ENCODE results near the gene CCDC116.
A peak's percentile ranks its signal among the peaks of the same experiment; 100 is the strongest.

CCDC116 gene

DNA sequence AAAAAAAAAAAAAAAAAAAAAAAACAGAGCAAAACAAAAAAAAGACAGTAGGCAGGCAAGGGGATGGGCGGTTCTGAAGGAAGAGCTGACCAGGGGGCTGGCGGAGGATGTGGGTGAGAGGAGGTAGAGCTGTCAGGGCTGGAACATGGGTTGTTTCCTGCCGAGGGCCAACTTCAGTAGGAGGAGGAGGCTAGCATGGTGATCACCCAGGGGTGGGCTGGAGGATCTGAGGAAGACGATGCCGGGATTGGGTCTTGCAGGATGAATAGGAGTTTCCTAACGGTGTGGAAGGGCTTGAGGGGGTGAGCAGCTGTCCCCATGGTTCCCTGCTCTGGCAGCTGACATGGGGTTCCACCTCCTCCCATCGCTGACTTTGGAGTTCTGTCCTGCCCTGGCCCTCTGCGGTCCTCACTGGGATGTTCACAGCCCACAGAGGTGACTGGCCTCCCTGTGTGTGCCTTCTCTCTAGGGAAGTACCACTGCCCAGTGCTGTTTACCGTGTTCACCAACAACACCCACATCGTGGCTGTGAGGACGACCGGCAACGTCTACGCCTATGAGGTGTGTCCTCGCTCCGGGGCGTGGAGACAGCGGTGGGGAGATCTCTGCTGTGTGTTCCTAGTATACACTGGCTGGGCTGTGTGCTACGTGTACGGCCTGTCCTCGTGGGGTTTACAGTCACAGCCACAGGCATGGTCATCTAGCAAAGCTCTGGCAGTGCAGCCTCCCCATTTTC lies 48.4 kb downstream of the CCDC116 start:
- ATAC-seq, result no peak
- TF ChIP-seq ZNF70 (CRISPR knock-in tag; IDR thresholded peaks at IDR 0.05) (no peak), ZNF565 (CRISPR knock-in tag; conservative IDR thresholded peaks at IDR 0.05; ENCODE audit: low read depth) (no peak), GLIS3 (CRISPR knock-in tag; IDR thresholded peaks at IDR 0.05) (no peak), ZFP3 (CRISPR knock-in tag; IDR thresholded peaks at IDR 0.05) (peak; percentile 93), RARB (CRISPR knock-in tag; IDR thresholded peaks at IDR 0.05) (no peak), SNAI2 (CRISPR knock-in tag; IDR thresholded peaks at IDR 0.05) (no peak)
- TF ChIP-seq, protein P1, sequence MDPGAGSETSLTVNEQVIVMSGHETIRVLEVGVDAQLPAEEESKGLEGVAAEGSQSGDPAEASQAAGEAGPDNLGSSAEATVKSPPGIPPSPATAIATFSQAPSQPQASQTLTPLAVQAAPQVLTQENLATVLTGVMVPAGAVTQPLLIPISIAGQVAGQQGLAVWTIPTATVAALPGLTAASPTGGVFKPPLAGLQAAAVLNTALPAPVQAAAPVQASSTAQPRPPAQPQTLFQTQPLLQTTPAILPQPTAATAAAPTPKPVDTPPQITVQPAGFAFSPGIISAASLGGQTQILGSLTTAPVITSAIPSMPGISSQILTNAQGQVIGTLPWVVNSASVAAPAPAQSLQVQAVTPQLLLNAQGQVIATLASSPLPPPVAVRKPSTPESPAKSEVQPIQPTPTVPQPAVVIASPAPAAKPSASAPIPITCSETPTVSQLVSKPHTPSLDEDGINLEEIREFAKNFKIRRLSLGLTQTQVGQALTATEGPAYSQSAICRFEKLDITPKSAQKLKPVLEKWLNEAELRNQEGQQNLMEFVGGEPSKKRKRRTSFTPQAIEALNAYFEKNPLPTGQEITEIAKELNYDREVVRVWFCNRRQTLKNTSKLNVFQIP (CRISPR knock-in tag; IDR thresholded peaks at IDR 0.05; ENCODE audit: borderline replicate concordance, low read depth), result no peak

DNA sequence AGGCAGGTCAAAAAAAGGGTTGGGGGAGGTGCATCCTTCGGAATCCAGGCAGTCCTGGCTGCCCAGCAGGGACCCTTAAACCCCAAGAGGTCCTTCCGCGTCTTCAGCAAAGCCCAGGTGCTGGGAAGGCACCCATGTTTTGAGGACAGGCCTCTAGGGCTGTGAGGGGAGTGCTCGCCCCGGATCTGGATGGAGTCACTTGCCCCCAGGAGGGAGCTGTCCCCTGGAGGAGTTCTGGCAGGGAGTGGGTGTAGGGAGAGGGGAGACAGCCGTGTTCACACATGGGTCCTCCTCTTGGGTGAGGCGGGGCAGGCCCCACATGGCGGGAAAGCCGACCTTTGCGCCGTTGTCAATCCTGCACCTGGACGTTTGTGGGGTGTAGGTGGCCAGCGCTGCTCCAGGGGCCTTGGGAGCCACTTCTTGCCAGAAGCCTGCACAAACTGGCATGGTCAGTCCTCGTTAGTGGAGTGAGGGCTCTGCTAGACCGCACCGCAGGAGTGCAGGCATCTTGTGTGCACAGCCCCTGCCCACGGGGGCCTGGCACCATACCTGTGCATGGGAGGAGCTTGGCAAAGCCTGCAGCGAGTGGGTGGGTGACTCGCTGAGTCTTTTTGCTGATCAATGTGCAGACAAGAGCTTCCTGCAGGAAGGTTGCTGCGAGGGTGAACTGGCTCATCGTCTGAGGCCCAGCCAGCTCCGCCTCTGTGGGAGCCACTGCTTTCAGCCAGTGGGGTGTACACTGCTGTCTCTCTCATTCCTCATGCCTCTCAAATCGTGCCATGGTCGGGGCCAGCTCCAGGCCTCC lies 49.2 kb downstream of the CCDC116 start:
- TF ChIP-seq GLIS3 (CRISPR knock-in tag; IDR thresholded peaks at IDR 0.05), result no peak
- no peak for TF ChIP-seq ZFP30 (CRISPR knock-in tag; IDR thresholded peaks at IDR 0.05)
- TF ChIP-seq BACH2 (CRISPR knock-in tag; IDR thresholded peaks at IDR 0.05; ENCODE audit: borderline replicate concordance), result no peak
- no peak for TF ChIP-seq ZNF8 (CRISPR knock-in tag; IDR thresholded peaks at IDR 0.05)
- TF ChIP-seq ZNF70 (CRISPR knock-in tag; IDR thresholded peaks at IDR 0.05), result no peak
- no peak for ATAC-seq

DNA sequence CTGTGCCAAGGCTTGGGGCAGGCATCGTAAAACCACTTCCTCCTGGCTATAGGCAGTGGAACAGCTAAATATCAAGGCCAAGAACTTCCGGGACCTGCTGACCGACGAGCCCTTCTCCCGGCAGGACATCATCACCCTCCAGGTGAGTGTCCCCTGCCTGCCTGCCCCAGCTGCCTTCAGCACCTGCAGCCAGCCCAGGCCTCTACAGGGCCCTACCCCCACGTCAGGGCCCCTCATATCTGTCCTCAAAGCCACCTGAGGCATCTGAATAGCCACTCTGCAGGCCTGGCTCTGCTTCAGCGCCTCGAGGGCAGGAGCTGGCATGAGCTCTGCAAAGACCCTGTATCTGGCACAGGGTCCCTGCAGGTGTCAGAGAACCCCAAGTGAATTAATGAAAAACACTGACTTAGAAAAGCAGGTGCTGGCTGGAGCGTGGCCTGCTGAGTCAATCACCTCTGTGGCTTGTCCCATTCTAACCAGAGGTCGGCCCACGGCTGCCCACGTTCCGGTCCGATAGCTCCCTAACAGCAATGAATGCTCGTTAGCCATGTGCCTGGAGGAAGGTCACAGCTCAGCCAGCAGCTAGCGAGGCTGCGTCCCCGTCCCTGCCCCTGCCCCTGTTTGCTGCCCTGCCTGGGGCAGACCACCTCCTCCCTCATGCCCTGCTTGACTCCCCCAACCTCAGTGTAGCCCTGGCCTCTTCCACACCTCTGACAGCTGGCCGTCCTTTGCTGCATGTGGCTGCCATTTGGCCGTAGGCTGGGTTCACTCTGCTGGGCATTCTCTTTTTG lies 50.0 kb downstream of the CCDC116 start:
- TF ChIP-seq SNAI2 (CRISPR knock-in tag; IDR thresholded peaks at IDR 0.05) (no peak), ESRRG (CRISPR knock-in tag; IDR thresholded peaks at IDR 0.05) (no peak), GLIS3 (CRISPR knock-in tag; IDR thresholded peaks at IDR 0.05) (no peak), PPARA (CRISPR knock-in tag; IDR thresholded peaks at IDR 0.05; ENCODE audit: borderline replicate concordance) (no peak), ZNF8 (CRISPR knock-in tag; IDR thresholded peaks at IDR 0.05) (no peak)
- TF ChIP-seq, protein P2, sequence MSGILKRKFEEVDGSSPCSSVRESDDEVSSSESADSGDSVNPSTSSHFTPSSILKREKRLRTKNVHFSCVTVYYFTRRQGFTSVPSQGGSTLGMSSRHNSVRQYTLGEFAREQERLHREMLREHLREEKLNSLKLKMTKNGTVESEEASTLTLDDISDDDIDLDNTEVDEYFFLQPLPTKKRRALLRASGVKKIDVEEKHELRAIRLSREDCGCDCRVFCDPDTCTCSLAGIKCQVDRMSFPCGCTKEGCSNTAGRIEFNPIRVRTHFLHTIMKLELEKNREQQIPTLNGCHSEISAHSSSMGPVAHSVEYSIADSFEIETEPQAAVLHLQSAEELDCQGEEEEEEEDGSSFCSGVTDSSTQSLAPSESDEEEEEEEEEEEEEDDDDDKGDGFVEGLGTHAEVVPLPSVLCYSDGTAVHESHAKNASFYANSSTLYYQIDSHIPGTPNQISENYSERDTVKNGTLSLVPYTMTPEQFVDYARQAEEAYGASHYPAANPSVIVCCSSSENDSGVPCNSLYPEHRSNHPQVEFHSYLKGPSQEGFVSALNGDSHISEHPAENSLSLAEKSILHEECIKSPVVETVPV (CRISPR knock-in tag; IDR thresholded peaks at IDR 0.05), result no peak

DNA sequence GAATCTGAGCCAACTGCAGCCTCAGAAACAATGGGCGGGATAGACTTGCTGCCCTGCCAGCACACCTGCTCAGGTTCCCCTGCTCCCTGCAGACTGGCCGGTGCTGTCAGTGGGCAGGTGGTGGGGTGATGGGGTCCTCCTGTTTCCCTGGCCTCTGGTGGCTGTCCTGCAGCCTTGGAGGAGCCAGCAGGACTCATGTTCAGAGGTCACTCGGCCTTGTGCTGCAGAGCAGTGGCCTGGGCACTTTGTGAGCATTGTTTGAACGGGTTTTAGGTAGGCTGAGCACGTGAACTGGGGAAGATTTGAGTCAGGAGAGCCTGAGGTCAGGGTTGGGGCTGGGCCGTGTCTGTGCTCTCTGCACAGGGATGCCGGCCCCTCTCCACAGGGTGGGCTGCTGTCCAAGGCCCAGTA lies 50.8 kb downstream of the CCDC116 start:
- TF ChIP-seq TOX (CRISPR knock-in tag; IDR thresholded peaks at IDR 0.05; ENCODE audit: borderline replicate concordance) (no peak), ESRRG (CRISPR knock-in tag; IDR thresholded peaks at IDR 0.05) (no peak), ZFP30 (CRISPR knock-in tag; IDR thresholded peaks at IDR 0.05) (no peak), SNAI2 (CRISPR knock-in tag; IDR thresholded peaks at IDR 0.05) (no peak), ZFP3 (CRISPR knock-in tag; IDR thresholded peaks at IDR 0.05) (no peak), ZNF70 (CRISPR knock-in tag; IDR thresholded peaks at IDR 0.05) (no peak), ISL1 (CRISPR knock-in tag; IDR thresholded peaks at IDR 0.05) (no peak), BACH2 (CRISPR knock-in tag; IDR thresholded peaks at IDR 0.05; ENCODE audit: borderline replicate concordance) (no peak), RARB (CRISPR knock-in tag; IDR thresholded peaks at IDR 0.05) (no peak), ARNTL (CRISPR knock-in tag; IDR thresholded peaks at IDR 0.05; ENCODE audit: borderline replicate concordance, low read depth) (no peak)
- TF ChIP-seq, protein P3, sequence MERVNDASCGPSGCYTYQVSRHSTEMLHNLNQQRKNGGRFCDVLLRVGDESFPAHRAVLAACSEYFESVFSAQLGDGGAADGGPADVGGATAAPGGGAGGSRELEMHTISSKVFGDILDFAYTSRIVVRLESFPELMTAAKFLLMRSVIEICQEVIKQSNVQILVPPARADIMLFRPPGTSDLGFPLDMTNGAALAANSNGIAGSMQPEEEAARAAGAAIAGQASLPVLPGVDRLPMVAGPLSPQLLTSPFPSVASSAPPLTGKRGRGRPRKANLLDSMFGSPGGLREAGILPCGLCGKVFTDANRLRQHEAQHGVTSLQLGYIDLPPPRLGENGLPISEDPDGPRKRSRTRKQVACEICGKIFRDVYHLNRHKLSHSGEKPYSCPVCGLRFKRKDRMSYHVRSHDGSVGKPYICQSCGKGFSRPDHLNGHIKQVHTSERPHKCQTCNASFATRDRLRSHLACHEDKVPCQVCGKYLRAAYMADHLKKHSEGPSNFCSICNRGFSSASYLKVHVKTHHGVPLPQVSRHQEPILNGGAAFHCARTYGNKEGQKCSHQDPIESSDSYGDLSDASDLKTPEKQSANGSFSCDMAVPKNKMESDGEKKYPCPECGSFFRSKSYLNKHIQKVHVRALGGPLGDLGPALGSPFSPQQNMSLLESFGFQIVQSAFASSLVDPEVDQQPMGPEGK (CRISPR knock-in tag; IDR thresholded peaks at IDR 0.05; ENCODE audit: borderline replicate concordance), result no peak
- TF ChIP-seq, protein P4, sequence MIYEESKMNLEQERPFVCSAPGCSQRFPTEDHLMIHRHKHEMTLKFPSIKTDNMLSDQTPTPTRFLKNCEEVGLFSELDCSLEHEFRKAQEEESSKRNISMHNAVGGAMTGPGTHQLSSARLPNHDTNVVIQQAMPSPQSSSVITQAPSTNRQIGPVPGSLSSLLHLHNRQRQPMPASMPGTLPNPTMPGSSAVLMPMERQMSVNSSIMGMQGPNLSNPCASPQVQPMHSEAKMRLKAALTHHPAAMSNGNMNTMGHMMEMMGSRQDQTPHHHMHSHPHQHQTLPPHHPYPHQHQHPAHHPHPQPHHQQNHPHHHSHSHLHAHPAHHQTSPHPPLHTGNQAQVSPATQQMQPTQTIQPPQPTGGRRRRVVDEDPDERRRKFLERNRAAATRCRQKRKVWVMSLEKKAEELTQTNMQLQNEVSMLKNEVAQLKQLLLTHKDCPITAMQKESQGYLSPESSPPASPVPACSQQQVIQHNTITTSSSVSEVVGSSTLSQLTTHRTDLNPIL (CRISPR knock-in tag; IDR thresholded peaks at IDR 0.05; ENCODE audit: low read depth), result no peak
- no peak for ATAC-seq

More for the DNA sequence above, 50.0 kb downstream of the CCDC116 start:
- ATAC-seq, result no peak
